Stimulated activated CD4-positive, alpha-beta T cell treated with anti-CD3 and anti-CD28 coated beads, TNF-alpha, amount 100 ng/mL, for 1 hour (primary cell): ENCODE results near the gene SLC25A21.

Experiments
- DNase-seq, 3 donors: peaks; one replicate each; pipeline ENCODE4 v3.0.0-alpha.2; 2020; ENCODE audit warnings: low read depth in 3 of 3, low spot score in 1 of 3

Gene SLC25A21

DNA sequence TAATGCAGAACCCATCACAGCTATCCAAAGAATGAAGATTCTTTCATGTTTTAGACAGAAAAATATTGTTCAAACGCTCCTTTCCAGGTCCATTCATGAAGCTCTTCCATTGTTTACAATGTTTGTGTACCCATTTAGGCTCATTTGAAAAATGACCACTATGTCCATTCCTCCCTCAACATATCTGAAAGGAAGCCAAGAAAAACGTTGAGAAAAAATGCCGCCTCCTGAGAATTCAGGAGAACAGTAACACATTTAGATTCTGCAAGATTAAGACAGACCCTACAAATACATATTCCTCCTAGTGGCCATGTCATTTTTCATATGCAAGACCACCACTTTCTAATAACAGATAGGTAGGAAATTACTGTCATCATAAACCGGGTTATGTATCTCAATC, 124.4 kb downstream of the SLC25A21 start:
- no peak for DNase-seq

DNA sequence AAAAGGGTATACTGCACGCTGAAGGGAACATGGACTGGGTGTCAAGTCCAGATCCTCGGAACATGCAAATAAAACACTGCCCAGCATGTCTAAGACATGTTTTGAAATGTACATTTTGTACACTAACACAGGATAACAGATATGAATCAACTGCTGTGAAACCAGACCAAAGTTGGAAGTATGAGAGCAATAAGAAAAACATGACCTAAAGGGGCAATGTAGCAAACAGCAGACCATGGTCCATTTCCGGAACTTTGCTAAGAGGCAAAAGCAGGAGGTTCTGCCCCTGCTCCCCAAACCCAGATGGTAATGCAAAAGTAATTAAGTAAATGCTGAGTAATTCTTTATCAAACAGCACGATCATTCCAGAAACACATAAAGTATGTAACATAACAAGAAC, 125.2 kb downstream of the SLC25A21 start:
- no peak for DNase-seq

- DNase-seq = no peak
Observed at GRCh38 chr14:37046815-37047214, 125.6 kb downstream of the SLC25A21 start.

GRCh38 chr14:37045340-37046061, 126.9 kb downstream of the SLC25A21 start:
- DNase-seq = no peak

DNA sequence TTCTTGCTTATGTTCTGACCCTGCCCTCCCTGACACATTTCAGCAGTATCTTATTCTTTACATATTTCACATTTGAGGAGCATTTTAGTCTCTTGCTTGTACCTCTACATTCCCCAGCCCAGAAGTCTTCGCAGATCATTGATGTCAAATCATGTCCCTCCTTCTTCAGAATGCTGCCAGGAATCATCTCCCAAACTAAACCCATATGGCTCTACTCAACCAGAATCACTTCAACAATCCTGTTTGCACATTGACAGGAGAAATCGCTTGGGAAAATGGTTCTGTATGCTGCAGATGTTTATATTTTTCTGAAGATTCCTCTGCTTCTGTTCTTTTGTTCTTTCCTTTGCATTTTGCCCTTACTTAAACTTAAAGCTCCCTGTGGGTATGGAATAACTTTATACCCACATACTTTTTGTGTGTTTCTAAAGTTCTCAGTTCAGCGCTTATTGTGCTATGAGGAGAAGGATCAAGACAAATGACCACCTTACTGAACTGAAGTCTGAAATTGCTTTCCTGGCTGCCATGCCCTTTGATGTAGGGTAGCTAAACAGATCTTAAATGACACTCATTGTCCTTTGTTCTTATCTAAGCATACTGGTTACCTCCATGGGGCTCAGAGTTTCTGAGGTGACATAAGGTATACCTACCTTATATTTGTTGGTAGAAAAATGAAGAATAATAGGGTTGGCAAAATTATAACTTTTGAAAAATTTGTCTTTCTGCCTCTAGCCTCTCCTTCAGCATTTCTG, 134.6 kb downstream of the SLC25A21 start:
- no peak for DNase-seq

DNA sequence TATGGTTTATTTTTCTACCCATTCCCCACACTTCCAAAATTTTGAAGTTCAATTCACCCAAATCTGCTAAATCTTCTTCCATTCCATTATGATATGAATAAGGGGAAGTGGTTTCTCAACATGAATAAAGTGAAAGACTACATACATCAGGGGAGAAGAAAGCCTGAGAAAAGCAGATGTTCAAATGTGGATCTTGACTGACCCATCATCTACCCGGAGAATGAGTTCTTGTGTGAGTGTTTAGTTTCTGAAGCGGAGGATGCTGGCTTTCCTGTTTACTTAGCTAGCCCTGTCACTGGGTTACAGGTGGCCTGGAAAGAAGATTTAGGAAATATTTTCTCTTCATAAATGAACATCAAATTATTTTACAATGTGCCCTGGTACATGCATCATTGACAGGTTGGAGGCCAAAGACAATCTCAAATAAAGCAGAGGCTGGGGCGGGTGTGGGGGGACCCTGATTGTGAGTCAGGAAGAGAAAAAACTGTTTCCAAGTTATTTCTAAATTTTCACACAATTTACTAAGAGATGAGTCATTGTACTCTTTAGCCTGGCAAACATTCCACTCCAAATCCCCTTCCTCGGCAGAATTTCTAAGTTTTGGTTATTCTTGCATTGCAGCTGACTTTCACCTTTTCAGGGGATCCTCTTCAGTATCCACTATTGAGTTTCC, 135.6 kb downstream of the SLC25A21 start:
- DNase-seq = no peak

DNA sequence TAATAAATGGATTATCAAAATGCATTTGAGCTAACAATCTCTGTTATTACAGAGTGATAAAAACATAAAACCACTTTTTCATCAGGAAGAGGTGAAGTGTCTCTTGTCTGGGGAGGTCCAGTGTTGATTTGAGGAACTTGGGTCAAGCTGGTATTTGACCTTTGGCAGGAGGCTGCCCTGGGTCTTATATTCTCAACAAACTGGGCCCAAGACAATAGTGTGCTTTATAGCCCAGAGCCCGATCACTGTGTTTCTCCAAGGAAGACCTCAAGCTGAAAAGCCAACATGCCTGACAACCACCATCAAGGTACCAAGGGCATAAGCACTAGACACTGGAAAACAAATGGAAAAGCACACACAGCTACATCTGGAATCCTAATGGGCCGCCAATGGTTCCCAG, 137.0 kb downstream of the SLC25A21 start:
- DNase-seq = no peak

GRCh38 chr14:37034410-37035285, 137.8 kb downstream of the SLC25A21 start:
- no peak for DNase-seq

- no peak for DNase-seq
Observed at GRCh38 chr14:37032863-37033262, 139.5 kb downstream of the SLC25A21 start.

DNA sequence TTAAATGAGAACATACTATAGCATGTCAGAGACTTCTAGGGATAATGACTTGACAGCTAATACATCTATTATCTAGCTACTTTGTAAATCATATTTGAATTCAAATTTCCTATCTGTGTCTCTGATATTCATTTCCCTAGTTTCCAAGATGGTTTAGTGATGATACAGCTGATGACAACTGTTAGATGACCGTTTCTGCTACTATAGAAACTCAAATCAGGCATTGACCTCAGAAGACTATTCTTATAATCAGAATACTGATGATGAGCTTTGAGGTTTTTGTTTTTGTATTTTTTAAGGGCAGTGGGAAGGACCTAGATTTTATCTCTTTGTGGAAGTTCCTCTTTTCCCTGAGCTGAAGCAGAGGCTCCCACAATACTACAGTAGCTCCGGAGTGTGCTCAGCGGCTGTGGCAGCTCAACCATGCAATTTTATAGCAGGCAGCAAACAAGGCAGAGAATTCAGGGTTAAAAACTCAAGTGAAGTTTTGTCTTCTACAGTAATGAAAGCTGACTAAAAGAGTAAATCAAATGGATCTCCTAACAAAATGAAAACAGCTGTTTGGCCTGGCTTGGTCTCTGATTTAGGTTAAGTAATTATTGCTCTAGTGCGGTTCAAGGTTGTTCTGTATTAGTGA, 145.1 kb downstream of the SLC25A21 start:
- no peak for DNase-seq

GRCh38 chr14:37023875-37024565, 148.4 kb downstream of the SLC25A21 start:
- no peak for DNase-seq

DNA sequence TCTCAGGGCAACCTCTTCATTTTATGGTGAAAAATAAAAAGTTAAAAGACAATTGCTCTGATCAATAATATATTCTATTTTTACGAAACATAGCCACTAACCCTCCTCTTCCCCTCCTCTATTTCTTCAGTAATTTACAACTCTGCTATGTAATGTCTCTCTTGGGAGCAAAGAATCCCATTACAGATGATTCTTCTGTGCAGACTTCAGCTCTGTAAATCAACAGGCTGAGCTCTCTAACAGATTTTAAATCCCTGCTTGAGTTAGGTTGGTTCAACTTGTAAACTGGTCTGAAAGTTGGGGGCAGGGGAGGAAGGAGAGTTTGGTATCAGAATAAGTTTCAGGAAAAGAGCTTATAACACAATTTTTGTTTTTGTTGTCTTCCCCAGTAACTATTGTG, 151.0 kb downstream of the SLC25A21 start:
- no peak for DNase-seq

- DNase-seq = no peak
Observed at GRCh38 chr14:37019488-37019887, 152.9 kb downstream of the SLC25A21 start.

DNA sequence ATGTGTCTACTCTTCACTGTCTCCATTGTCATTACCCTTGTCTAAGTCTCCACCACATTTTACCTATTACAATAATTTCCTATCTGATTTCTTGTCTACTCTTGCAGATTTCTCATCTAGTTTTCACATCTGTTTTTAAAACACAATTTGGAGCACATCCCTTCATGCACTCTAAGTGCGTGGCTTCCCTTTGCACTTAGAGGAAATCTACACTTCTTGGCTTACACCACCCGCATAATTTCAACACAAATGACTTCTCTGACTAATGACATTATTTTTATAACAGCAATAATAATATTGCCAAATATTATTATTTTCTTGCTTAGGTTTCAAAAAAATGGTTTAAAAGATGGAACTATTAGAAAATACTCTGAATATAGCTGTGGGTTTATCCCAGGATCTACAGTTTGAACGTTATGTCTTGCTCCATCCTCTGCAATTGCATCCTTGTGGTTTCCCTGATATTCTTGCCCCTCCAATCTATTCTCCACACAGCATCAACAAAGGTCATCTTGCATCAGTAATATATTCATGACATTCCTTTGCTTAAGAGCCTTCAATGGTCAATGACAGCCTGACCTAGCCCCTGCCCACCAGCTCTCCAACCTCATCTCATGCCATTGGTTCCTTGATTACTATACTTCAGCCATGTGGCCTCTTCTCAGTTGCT, 153.7 kb downstream of the SLC25A21 start:
- no peak for DNase-seq

DNA sequence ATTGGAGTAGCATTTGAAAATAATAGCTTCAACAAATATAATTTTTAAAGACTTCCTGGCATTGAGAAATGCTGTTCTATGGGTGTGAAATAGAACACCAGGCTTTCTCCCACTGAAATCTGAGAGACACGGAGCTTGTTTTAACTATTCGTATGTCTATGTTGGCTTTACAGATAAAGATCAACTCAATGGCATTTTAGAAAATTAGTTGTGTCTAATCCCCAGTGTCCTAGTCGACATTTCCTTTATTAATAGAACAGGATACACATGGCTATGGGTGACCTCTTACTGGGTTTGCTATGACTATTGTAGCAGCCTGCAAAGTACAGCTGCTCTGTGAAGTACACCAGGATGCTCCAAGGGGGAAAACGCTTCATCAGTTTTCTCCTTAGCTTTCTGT, 159.3 kb downstream of the SLC25A21 start:
- DNase-seq = no peak

DNA sequence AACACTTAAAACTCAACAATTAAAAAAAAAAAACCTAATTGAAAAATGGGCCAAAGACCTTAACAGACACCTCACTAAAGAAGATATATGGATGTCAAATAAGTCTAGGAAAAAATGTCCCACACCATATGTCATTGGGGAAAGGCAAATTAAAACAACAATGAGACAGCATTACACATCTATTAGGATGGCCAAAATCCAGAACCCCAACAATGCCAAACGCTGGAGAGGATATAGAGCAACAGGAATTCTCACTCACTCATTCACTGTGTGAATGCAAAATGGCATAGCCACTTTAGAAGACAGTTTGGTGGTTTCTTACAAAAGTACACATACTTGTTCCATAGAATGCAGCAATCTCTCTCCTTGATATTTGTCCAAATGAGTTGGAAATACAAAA, 173.7 kb downstream of the SLC25A21 start:
- DNase-seq = no peak

- DNase-seq = no peak
Observed at GRCh38 chr14:36997843-36998242, 174.6 kb downstream of the SLC25A21 start.

GRCh38 chr14:36996857-36997590, 175.4 kb downstream of the SLC25A21 start:
- DNase-seq = no peak
